NCI-H82 treated with DMSO at 0.1 percent for 48 hours (cell line): Measurements from ENCODE around the gene TMEM175.
"Not testable (repeated sequence)": the region's sequence is repeated elsewhere in the genome, so short reads cannot be mapped to it uniquely, and the experiment has no call there.

ENCODE experiments used
- DNase-seq: peaks from one replicate; lab custom pipeline; 2025; ENCODE audit not compliant: unreplicated experiment; lab: John Stamatoyannopoulos, UW

TMEM175 gene

DNA sequence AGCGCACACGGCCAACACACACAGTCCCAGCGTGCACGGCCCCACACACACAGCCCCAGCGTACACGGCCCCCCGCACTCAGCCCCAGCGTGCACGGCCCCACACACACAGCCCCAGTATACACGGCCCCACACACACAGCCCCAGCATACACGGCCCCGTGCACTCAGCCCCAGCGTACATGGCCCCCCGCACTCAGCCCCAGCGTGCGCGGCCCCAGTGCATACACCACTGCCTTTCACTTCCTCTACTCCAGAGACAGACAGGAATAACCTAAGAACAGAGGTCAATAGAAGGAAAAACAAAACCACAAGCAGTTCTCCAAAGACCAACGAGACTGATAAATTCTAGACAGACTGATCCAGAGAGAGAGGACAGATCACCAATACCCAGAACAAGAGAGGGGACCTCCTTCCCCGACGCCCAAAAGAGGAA lies 17.2 kb upstream of the TMEM175 start:
- DNase-seq: no peak

DNA sequence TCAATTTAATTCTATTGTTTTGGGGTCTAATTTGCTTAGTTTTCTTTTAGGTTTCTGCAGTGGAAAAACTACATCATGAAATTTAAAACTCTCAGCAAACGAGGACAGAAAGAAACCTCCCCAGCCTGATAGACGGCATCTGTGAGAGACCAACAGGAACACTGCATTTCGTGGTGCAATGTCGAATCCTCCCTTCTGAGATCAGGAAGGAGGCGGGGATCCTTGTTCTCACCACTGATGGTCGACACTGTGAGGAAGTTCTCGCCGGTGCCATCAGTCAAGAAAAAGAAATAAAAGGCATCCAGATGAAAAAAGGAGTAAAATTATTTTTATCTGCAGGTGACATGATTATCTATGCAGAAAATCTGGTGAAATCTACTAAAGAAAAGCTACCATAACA lies 16.7 kb upstream of the TMEM175 start:
- no peak for DNase-seq

DNA sequence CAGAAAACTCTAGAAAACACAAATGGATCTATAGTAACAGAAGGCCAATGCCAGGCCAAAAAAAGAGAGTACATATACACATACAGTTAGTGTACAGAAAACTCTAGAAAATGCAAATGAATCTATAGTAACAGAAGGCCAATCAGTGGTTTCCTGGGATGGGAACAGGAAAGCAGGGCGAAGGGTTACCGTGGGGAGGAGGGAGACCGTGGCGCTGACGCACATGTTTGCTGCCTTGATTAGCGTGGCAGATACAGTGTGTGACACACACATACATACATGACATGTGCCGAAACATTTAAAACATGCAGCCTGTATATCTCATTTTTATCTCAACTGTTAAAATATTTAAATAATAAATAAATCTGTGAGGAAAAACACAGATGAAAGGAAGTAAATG lies 14.8 kb upstream of the TMEM175 start:
- no peak for DNase-seq

DNA sequence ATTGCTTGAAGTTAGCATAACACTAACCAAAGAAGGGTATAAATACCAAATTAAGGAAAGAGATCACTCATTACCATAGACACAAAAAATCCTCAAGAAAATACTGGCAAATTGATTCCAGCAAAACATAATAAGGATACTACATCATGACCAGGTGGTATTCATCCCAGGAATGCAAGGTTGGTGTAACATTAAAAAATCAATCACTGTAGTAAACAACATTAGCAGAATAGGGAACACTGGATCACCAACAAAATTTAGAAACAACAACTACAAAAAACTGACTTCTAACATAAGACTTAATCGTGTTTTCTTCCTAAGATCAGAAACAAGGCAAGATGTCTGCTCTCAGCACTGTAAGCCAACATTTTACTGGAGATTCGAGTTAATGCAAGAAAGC lies 14.3 kb upstream of the TMEM175 start:
- no peak for DNase-seq

DNA sequence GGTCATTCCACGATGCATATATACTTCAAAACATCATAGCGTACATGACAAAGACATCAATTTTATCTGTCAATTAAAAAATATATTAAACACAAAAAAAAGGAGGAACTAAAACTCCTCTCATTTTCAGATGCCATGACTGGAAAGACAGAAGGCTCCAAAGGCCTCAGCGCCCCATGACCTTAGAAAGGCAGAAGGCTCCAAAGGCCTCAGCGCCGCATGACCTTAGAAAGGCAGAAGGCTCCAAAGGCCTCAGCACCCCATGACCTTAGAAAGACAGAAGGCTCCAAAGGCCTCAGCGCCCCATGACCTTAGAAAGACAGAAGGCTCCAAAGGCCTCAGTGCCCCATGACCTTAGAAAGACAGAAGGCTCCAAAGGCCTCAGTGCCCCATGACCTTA lies 13.7 kb upstream of the TMEM175 start:
- DNase-seq: not testable (repeated sequence)

DNA sequence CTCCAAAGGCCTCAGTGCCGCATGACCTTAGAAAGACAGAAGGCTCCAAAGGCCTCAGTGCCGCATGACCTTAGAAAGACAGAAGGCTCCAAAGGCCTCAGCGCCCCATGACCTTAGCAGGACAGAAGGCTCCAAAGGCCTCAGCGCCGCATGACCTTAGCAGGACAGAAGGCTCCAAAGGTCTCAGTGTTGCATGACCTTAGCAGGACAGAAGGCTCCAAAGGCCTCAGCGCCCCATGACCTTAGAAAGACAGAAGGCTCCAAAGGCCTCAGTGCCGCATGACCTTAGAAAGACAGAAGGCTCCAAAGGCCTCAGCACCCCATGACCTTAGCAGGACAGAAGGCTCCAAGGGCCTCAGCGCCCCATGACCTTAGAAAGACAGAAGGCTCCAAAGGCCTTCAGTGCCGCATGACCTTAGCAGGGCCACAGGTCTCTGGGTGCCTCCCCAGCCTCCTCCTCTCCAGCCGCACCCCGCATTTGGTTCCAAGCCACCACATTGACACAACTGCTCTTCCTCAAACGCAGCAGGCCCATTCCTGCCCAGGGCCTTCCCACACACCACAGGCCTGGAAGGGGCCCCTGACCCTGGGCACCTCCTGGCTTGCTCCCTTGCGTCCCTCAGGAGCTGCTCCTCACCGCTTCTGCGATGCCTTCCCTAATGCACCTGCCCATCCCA lies 13.1 kb upstream of the TMEM175 start:
- DNase-seq: not testable (repeated sequence)

DNA sequence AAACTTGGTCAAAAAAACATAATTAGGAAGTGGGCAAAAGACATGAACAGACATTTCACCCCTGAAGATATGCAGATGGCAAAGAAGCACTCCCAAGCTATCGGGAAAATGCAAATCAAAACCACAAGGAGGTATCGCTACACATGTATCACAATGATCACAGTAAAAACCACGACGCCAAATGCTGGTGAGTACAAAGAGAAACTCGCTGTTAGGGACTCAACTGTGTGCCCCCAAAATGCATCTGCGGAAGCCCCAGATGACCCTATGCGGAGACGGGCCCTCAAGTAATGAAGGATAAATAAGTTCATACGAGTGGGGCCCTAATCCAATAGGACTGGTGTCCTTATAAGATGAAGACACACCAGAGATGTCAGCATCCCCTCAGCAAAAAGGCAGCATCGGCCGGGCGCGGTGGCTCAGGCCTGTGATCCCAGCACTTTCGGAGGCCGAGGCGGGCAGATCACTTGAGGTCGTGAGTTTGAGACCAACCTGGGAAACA lies 10.4 kb upstream of the TMEM175 start:
- DNase-seq: no peak

DNA sequence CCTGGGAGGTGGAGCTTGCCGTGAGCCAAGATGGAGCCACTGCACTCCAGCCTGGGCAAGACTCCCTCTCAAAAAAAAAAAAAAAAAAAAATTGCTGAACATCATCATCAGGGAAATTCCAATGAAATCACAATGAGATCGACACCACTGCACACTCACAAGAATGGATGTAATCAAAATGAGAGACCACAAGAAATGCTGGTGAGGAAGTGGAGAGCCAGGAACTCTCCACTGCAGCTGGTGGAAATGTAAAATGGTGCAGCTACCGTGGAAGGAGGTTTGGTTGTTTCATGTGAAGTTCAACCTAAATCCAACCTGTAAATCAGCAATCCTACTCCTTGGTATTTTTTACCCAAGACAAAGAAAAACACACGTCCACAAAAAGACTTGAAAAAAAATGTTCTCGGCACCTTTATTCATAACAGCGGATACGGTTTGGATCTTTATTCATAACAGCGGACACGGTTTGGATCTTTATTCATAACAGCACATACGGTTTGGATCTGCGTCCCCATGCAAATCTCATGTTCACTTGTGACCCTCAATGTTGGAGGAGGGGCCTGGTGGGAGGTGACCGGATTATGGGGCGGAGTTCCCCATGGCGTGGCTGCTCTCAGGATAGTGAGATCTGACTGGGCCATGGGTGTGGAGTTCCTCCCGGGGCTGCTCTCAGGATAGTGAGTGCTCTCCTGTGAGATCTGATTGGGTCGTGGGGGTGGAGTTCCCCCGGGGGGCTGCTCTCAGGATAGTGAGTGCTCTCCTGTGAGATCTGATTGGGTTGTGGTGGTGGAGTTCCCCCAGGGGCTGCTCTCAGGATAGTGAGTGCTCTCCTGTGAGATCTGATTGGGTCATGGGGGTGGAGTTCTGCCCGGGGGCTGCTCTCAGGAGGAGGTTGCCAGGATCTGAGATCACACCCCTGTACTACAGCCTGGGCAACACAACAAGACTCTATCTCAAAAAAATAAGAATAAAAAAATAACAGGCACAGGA lies 7.9 kb upstream of the TMEM175 start:
- no peak for DNase-seq

DNA sequence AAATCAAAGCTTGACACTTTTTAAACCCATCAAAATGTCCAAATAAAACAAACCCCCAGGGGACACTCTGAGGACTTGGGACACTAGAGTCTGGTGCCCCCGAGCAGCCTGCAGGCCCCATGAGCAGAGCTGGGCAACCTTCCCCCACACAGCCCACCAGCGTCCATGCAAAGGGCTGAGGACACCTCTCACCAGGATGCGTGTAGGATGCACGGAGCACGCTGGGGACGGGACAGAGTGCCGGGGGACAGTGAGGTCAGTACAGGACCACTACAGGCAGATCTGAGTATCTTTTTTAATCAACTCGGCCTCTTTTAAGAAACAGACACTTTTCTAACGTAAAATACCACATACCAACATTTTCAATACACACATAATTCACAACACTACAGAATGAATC lies 7.1 kb upstream of the TMEM175 start:
- no peak for DNase-seq

DNA sequence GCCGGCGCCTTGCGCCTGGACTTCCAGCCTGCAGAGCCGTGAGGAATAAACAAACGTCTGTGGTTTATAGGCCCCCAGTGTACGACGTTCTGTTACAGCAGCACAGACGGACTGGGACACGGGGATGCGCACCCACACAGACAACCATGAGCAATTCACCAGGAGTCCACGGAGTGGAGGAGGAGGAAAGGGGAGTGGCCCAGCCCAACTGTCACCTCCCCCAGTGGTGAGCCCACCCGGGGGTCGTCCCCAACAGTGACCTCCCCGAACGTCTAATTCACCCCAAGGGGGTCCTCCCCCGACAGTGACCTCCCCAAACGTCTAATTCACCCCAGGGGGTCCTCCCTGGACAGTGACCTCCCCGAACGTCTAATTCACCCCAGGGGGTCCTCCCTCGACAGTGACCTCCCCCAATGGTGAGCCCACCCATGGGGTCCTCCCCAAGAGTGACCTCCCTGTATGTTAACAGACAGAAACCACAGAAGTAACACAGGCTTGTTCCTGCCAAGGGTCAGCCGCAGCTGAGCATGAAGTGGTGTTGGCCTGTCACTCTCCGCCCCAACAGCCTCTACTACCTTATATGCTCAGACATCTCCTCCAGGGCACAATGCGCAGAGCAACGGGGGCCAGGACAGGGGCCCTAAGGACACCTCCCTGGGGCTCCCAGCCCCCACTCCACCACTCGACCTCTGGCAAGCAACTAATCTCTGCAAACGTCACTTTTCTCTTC lies 6.3 kb upstream of the TMEM175 start:
- no peak for DNase-seq

DNA sequence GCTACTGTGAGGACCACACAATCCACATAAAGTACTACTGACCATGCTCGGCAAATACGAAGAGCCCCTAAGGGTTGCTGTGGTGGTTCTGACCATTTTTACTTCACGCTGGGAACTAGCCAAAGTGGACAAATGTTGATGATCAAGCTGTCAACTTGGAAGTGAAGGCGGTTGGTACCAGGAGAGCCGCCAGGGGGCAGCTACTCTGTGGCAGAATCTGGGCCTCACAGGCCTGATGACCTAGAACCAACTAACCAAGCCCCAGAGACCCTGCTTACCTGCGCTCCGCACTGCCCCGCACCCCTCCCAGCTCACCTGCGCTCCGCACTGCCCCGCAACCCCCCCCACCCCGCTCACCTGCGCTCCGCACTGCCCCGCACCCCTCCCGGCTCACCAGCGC lies 5.7 kb upstream of the TMEM175 start:
- DNase-seq: no peak

DNA sequence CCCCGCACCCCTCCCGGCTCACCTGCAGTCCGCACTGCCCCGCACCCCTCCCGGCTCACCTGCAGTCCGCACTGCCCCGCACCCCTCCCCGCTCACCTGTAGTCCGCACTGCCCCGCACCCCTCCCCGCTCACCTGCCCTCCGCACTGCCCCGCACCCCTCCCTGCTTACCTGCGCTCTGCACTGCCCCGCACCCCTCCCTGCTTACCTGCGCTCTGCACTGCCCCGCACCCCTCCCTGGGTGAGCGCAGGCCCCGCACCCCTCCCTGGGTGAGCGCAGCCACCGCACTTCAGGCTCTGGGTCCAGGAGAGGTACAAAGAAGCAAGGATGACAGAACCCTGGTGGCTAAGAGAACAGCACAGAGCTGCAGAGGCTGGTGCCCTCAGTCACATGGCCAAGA lies 4.7 kb upstream of the TMEM175 start:
- not testable (repeated sequence) for DNase-seq

DNA sequence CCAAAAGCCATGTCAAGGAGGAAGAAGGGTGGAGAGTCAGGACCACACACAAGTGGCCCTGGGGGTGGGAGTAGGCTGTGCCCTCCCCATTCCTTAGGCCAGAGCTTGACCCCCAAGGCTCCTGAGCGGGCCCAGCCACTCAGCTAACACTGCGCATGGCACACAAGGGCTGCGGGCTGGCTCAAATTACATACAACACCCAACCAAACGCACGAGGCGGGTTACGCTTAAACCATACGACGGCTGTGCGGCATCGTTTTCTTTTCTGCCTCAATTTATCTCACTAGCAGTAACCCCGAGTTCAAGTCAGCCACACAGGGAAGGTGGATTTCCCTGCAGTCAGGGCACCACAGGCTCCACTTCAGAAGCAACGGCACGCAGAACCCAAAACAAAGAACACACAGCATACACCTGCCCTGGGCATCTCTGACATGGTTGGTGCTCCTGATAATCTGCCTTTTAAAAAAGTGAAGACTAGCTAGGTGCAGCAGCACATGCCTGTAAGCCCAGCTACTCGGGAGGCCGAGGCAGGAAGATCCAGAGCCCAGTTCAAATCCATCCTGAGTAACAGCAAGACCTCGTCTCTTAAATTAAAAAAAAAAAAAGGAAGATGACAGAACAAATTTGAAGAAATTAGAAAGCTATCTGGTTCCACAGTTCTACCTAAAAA lies 3.0 kb upstream of the TMEM175 start:
- no peak for DNase-seq

DNA sequence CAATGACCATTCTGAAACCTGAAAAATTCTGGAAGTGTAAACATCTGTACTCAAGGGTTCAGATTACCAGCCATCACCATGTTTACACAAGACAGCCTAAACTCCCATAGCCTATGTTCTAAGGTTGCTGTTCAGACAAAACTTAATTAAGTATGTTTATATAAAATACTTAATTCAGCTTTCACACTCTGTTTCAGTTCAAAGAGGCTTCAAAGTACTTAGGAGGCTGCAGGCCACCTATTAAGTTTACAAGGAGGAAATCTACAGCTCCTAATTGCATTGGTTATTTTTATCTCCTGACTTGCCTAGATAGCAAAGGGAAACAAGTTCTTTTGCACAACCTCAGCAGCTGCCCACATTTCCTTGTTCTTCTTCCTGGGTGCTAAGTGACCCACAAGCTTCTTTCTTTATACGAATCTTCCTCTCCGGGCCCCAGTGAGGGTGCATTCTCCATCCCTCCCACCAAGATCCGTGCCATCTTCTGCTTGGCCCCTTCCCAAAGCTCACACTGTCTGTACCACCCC lies 2.2 kb upstream of the TMEM175 start:
- DNase-seq: no peak

DNA sequence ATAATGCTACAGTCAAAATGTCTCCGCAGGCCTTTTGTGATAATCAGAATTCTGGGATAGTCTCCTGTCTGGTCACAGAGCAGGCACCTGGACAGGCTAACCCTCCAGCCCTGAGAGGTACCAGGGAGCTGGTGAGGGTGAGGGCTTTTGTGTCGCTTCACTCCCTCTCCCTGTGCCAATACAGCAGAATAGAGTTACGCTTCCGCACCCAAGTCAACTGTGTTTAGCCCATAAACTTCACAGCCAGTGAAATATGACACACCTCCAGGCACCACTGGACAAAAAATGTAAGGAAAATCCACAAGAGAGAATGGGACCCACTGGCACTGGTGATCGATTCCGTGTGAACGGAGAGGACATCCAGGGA lies 1.4 kb upstream of the TMEM175 start:
- no peak for DNase-seq

DNA sequence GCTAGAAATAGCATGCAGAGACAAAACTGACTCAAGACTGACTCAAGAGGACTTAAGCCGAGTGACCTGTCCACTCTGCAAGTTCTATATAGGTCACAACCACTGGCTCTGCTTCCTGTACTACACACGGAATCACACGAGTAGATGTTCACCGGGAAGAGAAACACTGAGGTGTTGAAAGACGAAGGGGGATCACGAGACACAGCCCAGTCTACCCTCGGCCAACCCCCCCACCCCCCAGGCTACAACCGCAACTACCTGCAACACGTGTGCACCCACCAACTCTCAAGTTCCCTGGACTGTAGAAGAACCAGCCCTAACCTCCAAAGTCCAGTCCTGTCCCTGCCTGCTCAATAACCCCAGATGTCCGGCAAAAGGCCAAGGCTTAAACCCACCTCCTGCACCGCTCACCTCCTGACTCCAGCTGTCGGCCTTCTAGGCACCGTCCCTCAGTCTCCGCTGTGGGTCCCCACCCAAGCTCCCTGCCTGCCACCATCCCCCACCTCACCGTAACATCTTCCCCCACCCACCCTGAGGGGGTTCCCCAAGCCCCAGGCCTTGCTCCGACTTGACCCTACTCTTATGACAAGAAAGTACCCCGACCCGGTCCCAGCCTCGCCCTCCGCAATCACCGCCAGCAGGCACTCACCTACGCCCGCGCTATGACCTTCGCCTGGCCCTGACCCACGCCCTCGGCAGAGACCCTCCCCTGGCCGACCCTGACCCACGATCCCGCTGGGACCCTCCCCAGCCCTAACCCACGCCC lies 883 bp upstream of the TMEM175 start:
- no peak for DNase-seq

DNA sequence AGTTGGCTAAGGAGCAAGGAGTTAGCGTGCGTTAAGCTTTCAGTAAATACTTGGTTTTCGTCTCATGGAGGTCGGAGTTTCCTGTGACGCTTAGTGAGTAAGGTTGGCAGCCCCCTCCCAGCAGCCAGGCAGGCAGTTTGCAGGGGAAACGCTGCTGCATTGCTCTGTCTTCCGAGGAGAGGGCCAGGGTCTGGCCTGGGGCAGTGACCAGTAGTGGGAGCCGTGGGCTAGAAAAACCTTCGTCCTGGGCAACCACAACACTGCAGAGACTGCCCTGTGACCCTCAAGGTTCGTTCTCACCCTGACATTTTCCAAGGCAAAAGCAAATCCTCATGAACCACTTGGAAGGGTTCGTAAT lies 432 bp downstream of the TMEM175 start:
- no peak for DNase-seq

DNA sequence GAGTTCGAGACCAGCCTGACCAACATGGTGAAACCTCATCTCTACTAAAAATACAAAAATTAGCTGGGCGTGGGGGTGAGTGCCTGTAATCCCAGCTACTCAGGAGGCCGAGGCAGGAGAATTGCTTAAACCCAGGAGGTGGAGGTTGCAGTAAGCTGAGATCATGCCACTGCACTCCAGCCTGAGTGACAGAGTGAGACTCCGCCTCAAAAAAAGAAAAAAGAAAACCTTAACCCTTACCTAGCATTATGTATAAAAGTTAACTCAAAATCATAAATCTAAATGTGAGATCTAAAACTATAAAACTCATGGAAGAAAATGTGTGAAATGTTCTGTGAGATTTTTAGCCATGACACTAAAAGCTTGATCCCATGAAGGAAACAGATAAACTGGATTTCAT lies 7.2 kb downstream of the TMEM175 start:
- not testable (repeated sequence) for DNase-seq

DNA sequence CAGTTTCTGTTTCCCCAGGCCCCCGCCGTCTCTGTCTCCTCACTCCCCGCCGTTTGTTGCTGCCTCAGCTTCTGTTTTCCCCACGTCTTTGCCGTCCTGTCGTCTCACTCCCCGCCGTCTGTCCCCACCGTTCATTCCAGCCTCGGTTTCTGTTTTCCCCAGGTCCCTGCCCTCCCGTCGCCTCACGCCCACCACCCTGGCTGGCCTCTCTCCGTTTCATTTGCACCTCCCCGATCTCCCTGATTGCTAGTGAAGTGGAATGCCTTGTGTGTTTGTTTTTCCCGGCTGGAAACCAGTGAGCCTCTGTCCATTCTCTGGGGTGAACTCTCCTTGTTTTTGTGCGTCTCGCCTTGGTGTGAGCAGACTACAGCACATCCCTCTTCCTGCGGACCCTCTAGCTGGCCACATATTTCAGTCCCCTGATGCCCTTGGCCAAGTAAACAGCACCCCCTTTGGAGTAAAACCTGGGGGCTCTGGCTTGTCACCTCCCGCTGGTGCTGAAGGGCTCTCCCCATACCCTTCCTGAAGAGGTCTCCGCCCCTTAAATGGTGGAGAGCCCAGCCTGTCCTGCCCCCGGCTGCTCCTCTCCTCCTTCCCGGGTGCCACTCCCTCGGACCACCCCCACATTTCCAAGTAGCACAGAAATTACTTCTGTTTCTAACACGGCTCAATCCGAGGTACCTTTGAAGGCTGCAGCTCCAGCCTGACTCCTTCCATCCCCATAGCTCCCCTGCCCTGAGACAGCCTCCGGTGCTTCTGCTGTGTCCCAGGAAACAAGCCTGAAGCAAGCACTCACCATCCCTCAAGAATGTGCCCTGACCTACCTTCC lies 13.2 kb downstream of the TMEM175 start:
- DNase-seq: no peak
